Measurements from ENCODE around the gene HSF5.
"Not testable (repeated sequence)": the region's sequence is repeated elsewhere in the genome, so short reads cannot be mapped to it uniquely, and the experiment has no call there.

The HSF5 gene

DNA sequence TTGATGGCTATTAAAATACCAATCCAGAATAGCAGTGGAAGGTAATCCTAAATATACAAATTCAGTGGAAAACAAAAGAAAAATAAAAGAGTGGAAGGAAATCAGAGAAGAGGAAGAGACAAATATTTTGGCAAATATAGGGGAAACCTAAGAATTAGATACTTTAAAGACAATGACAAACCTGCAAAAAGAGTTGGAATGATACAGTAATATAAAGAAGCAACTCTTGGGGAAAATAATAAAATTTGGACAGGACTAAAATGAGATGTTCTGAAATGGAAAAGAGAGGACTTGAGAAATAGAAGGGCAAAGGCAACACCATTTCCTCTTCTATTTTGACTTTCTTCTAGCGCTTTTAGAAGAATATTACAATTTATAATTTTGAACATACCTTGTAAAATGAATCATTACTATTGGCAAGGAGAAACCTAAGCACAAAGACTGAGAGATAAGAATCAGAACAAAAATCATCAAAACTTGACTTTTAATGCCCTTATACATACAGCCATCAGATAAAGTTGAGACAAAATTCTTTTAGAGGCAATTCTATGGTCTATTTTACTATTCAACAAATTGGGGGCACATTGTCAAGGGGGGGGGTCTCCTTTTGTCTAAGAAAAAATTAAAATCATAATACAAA, 76.0 kb downstream of the HSF5 start:
- DNase-seq: no peak

- DNase-seq: no peak
Observed at GRCh38 chr17:58411408-58411894, 76.8 kb downstream of the HSF5 start.

DNA sequence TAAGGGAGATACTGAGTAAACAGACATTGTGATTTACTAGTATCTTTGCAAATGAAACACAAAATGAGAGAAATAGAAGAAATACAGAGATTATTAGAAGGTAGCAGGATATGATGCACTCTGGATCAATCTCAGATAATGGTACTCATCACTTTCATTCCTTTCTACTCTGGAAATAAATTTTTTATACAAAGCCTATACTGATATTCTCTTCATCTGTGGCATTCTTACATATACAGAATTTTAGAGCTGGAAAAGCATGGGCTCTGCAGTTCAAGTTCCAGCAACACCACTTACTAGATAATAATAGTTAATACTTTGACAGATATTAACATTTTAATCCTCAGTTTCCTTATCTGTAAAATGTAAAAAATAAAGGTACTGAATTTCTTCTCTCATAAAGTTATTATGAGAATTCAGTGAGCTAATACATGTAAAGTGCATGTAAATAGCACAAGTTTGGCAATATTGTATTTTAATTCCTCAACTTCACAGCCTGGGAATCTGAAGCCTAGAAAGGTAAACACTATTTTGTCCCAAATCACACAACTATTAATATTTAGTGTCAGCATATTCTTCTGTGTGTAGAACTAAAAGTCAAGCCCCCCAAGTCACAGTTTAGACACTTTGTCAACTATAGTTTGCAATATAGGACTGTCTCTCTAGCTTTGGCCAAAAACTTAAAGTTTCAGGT, 77.3 kb downstream of the HSF5 start:
- no peak for DNase-seq

GRCh38 chr17:58409432-58409831, 78.8 kb downstream of the HSF5 start:
- DNase-seq: no peak

DNA sequence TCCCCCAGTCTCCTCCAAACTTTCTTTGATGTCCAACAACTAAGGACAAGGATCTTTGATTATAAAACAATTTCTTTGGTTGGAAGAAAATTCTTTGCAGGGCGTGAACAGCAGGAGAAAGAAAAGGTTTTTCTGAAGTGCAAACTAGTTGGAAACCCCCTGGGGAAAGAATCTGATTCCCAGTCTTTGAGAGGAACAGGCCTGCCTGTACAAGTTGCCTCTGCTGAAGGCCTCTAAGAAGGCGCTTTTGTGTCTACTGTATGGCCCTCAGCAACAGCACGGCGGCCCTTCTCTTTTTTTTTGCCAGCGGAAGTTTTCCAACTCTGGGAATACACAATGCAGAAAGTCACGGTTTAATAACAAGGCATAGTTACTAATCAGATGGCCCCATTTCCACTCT, 84.9 kb downstream of the HSF5 start:
- no peak for DNase-seq

- no peak for DNase-seq
Observed at GRCh38 chr17:58402679-58403078, 85.5 kb downstream of the HSF5 start.

DNA sequence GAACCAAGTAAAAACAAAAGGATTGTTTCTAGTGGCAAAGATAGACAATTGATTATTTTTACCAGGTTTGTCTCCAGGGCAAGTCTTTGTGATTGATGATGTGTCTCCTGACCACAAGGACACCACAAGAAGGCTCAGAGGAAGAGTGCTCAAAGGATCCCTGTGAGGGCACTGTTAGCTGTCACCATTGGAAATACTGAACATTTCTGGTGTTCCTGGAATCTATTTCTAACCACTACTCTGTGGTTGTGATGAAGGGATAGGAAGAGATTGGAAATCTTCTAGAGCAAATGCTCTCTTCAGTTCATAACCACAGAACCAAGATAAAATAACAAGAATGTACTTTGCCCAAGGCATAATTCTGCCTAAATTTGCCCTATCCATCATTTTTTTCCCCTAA, 86.2 kb downstream of the HSF5 start:
- no peak for DNase-seq

GRCh38 chr17:58401287-58401686, 86.9 kb downstream of the HSF5 start:
- no peak for DNase-seq

GRCh38 chr17:58400826-58401225, 87.4 kb downstream of the HSF5 start:
- DNase-seq: no peak

- DNase-seq: no peak
Observed at GRCh38 chr17:58399974-58400373, 88.2 kb downstream of the HSF5 start.

GRCh38 chr17:58398574-58399266, 89.5 kb downstream of the HSF5 start:
- DNase-seq: no peak

DNA sequence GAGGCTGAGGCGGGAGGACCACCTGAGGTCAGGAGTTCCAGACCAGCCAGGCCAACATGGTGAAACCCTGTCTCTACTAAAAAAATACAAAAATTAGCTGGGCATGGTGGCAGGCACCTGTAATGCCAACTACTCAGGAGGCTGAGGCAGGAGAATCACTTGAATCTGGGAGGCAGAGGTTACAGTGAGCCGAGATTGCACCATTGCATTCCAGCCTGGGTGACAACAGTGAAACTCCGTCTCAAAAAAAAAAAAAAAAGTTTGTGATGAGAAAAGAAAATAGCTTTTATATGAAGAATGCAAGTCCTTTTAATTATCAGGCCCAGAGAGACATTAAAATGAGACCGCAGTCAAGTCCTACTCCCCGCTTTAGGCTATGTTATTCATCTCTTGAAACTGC, 90.8 kb downstream of the HSF5 start:
- not testable (repeated sequence) for DNase-seq

DNA sequence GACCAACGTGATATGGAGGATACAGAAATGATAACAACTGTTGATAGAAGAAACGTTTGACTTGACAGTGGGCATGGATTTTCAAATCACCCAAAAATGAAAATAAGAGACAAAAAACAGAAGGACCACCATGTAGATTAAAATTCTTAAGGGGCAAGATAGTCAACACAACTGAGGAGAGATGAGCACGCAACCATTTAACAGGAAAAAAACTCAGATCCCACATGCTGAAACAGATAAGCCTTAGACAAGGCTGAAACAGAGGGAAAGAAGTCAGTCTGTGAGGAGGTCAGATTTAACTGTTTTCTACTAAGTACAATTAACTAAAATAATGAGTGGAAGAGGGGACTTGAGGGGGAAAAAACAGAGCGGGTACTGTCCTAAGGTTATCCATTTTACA, 92.0 kb downstream of the HSF5 start:
- no peak for DNase-seq

DNA sequence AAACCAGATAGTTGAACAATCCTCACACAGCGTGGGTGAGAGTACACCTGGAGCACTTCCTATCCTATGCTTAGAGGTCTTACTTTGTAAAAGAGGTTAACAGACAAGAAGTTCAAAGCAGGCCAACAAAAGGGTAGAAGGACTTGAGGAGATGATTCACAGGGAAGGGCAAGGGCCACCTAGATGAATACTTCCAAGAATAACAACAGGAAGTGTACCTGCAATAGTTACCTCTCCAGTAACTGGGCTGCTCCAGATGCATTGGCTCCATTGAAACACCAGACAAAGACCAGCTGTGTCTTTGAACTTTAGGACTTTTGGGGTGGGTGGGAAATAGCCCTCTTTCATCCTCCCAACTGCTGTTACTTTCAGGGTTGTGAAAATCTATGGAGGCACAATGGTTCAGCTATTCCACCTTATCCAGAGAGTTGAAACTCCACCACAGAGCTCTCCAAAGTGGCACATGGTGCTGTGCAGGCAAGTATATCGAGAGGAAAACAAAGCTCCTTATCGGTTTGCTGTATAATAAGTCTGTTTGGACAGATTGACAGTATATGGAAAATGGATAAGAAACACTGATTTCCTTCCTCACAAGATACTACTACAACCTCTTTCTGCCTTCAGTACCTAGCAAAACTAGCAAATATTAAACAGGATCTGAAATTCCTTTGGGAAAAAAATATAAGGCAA, 93.5 kb downstream of the HSF5 start:
- no peak for DNase-seq

DNA sequence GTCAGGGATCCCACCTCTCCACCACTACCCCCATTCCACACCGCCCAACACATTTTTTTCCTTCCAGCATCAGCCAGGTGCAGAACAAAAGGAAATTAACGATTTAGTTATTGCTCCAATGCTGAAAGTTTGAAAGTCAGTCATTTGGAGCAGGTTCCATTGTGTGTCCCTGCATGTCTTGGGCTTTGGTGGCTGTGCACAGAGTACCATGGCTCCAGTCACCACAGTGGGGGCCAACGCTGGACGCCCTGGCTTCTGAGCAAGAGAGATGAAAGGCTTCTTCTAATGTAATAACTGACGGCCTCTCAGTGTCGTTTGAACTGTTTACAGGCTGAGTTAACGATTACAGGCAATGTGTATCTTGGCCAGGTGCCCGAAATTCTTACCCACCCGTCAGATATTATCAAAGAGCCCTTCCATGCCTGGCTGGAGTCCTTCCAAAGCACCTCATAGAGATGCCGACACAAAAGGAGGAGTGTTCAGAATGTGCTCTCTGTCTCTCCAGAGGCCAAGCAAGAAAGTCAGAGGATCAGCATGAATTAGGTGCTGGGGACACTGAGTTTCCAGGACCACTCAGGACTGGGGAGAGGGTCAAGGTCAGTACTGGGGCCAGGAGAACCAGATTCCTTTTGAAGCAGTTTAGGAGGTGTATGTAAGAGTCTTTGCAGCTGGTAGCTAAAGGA, 96.8 kb downstream of the HSF5 start:
- no peak for DNase-seq

- no peak for DNase-seq
Observed at GRCh38 chr17:58390884-58391283, 97.3 kb downstream of the HSF5 start.

DNA sequence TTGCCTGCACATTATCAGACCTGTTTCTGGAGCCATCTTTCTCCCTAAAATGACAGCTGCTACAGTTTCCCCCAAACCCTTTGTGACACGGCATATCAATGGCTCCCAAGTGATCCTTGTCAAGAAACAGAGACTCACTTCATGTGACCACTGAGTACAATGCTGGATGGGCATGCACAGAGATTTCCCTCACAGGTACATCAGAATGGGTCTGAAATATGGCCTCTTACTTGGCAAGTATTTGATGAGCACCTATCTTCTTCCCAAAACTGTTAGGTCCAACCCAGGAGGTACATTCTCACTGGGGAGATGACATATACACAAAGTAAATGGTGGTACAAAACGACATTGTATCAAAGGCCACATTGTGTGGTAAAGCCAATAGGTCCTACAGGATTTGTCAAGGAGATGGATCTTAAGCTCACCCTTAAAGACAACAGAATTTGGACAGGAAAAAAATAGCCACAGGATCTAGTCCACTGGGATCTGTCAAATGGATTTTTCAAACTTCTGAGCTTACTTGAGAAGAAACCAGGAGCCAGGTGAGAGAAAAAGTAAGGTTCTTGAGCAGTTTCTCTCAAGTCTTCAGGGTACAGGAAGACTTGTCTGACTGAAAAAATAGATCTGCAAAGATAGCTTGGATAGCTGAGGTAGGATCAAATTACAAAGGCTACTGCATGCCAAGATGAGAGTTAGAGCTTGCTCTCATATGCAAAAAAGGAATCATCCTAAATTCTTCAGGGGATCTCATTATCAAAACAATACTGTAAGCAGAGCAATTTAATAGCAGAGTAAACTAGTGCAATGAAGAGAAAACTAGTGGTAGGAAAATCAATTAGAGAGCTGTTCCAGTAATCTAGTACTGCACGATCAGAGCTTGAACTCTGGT, 99.7 kb downstream of the HSF5 start:
- DNase-seq: no peak

DNA sequence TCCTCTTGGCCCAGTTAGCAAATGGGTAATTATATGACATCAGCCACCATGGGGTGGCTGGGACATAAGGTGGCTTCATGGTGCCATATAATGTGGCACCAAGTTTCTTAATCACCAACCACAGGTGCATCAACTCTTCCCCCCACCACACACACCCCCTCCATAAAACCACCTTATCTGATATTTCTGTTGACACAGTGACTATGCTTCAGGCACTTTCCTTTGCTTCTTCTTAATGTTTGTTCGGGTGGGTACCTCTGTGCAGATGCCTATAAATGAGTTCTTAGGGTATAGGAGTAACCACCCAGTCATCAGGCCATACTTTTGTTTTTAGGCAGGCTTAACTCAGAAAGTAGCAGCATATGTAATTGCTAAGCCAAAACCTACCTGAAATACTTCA, 100.4 kb downstream of the HSF5 start:
- no peak for DNase-seq

GRCh38 chr17:58386708-58387107, 101.5 kb downstream of the HSF5 start:
- DNase-seq: no peak

DNA sequence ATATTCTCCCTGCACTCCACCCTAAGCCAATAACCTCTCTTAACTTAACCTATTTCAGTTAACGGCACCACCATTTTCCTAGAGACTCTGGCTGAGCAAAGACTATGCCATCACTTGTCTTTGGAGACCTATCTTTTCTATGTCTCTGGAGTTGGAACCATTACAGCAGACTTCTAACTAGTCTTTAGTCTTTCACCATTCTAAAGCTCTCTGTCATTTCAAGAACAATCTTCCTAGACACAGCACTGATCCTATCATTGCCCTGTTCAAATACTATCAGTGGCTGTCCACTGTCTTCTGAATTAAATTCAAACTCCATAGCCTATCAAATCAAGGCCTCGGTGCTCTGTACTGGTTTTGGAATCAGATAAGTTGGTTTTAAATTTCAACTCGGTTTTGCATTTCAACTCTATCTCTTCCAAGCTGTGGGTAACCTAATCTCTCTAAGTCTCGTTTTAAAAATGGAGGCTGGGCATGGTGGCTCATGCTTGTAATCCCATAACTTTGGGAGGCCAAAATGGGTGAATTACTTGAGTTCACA, 102.8 kb downstream of the HSF5 start:
- no peak for DNase-seq

DNA sequence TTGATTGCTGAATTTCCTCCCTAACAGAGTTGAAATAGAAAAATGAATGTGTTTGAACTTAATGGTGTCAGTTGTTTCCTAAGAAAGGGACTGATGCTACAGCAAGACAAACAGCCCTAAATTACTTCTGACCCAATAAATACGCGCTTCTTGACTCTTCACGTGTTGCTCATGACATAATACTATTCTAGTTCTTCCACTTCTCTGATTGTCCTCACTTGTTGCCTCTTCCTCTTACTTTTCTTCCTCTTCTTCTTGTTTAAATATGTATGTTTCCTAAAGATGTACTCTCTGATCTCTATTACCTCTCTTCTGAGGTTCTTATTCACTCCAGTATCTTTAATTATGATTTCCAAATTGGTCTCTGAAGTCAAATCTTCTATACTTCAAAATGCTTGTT, 103.3 kb downstream of the HSF5 start:
- no peak for DNase-seq
